Activated naive CD8-positive, alpha-beta T cell treated with anti-CD3 and anti-CD28 coated beads, Interleukin-2, amount 50 U/mL, for 16 hours (primary cell): ENCODE measurements around the gene SEMA4D.
"Not testable (repeated sequence)": the region's sequence is repeated elsewhere in the genome, so short reads cannot be mapped to it uniquely, and the experiment has no call there.

ENCODE experiments used
- DNase-seq: peaks from one replicate; pipeline ENCODE4 v3.0.0-alpha.2; 2020; ENCODE audit warnings: low read depth, low spot score

The SEMA4D gene

DNA sequence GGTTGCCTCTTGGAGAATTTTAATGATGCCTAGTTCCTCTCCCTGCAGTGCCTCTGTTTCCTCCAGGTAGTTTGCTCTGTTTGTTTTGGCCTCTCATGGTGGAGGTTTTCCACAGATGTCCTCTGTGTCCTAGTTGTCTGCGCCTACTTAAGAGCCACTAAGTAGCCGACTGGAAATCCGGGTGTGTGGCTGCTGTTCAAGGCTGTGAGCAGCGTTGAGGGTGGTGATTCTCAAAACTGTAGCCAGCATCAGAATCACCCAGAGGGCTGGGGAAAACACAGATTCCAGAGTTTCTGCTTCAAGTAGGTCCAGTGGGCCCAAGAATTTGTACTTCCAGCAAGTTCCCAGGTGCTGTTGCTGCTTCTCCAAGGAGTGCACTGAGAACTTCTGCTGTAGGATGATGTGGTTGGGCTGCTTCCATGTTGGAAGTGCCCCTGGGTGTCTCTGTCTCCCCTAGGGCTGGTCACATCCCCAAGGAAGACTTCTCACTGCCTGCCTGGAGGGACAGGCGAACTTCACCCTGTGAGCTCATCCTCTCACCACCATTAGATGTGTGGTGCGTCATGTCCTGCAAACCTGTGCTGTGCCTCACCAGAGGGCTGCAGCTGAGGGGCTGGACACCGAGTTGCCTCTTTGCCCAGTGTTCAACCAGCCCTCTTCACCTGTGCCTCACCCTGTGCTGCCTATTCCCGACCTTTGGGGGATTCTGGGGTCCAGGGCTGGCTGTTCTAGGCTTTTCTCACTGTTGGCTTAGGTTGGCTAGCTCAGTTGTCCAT, 144.9 kb downstream of the SEMA4D start:
- no peak for DNase-seq

DNA sequence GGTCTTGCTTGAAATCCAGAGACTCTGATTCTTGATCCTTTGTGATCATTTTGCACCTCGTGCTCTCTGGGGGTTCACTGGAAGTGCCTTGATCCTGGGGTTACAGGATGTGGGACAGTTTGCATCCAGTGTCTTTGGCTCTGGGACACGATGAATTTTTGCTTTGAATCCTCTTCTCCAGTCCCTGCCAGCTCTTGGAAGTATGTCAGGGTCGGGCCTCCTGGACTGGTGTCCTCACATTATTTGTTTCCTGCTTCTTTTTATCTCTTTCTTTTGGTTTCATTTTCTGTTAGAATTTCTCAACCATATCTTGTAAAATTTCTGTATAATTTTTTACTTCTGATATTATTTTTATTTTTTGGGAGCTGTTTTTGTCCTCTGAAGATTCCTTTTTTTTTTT, 145.5 kb downstream of the SEMA4D start:
- DNase-seq: no peak

DNA sequence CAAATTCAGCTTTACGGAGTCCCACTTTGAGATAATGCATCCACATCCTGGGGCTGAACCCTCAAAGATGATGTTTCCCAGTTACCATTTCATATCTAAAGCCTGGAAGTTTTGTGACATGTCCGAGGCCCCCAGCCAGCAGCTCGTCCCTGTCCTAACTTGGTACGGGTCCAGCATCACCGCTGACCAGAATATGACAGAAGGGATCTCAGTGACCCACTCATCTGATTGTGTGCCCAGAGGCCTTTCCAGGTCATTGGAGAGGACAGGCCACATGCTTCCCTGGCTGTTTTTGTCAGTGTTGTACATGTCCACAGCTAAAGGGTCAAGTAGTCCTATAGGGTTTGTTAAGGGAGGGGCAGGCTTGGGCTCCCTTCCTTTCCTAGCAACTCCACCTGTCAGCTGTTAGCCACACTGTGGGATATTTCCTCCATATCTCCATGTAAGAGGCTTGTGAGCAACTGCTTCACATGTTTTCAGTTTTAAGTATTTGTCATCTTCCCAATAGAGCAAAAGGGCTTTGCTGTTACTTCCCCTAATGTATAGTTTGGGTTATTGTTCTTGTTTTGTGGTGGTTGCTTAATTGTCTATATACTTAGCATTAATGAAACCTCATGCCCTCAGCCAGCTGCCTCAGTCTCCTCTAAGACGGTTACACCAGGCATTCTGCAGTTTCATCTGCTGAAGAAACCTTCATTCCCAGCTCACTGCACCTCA, 146.2 kb downstream of the SEMA4D start:
- no peak for DNase-seq

DNA sequence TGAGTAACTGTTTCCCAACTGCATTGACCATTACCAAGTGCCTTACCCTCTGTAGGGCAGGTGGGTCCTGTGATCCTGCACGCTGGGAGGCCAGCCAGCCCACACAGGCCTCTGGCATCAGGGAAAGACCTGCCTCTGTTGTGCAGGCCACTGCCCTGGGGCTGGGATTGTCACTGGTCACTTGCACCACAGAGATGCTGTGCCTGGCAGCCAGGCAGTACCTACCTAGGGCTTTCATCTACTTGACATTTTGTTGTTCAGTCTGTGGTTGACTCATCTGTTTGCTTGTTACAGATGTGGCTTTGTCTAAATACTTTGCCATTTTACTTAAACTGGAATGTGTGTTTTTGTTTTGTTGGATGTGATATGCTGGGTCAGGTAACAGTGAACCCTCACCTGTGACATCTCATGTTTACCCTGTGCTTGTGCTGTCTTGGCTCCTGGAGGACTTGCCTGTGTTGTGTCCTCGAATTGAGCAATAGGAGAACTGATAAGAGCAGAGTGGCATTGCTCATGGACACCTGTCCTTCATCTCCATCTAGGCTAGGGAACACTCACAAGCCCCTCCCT, 146.8 kb downstream of the SEMA4D start:
- no peak for DNase-seq

DNA sequence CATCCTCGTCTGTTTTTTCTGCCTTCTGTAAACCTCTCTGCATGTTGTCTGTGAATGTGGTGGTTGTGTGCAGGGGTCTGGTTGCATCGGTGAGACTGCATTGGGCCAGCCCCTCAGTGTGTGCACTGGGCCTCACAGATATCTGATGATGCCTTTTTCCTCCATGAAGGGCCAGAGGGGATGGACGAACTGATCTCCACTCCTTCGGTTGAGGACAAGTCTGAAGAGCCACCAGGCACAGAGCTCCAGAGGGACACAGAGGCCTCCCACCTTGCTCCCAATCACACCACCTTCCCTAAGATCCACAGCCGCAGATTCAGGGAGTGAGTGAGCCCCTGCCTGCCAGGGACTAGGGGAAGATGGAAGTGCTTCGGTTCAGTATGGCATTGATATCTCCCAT, 148.3 kb downstream of the SEMA4D start:
- DNase-seq: no peak

DNA sequence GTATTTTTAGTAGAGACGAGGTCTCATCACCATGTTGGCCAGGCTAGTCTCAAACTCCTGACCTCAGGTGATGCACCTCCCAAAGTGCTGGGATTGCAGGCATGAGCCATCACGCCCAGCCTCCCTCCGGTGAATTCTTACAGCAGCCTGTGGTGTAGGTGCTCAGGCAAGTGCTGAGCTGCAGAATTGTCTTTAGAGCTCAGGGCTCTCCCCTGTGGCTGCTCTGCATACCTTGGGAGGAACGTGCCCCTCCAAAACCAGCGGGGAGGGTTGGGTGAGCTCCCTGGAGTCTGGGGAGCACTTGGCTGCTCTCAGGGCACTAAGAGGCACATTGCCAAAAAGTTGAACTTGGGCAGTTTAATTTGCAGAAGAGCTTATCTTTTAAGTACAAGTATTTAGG, 150.3 kb downstream of the SEMA4D start:
- DNase-seq: no peak

DNA sequence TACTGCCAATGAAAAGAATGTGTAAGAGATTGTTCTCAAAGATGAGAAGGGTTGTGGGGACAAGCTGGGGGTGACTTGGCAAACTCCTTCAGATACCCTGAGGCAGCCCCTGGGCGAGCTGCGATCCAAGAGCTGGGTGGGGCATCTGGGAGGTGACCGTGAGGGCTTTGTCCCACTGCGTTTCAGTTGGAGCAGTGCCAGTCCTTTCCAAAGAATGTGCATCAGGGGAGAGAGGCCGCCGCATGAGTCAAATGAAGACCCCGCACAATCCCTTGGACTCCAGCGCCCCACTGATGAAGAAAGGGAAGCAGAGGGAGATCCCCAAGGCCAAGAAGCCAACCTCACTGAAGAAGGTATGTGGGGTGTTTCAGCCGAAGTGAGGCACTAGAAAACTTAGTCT, 151.2 kb downstream of the SEMA4D start:
- no peak for DNase-seq

DNA sequence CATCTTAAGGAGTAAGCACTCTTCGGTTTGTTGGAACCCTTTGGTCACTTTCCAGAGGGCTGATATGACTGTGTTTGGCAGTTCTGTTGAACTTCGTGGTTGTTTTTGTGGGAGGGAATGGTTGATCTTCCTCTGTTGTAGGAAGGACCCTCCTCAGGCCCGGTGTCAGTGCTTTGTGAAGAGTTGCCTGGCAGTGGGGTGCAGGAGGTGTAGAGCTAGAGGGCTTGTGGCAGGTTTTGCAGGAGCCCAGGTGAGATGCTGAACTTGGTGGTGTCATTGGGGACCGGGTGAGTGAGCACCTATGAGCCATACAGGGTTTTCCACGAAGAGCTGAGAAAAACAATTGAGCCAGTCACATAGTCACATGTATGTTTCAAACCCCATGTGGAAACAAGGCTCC, 152.4 kb downstream of the SEMA4D start:
- no peak for DNase-seq

DNA sequence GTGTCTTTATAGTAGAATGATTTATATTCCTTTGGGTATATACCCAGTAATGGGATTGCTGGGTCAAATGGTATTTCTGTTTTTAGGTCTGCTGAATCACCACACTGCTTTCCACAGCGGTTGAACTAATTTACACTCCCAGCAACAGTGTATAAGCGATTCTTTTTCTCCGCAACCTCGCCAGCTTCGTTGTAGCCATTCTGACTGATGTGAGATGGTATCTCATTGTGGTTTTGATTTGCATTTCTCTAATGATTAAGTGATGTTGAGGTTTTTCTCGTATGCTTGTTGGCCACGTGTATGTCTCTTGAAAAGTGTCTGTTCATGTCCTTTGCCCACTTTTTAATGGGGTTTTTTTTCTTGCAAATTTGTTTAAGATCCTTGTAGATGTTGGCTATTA, 154.1 kb downstream of the SEMA4D start:
- not testable (repeated sequence) for DNase-seq

DNA sequence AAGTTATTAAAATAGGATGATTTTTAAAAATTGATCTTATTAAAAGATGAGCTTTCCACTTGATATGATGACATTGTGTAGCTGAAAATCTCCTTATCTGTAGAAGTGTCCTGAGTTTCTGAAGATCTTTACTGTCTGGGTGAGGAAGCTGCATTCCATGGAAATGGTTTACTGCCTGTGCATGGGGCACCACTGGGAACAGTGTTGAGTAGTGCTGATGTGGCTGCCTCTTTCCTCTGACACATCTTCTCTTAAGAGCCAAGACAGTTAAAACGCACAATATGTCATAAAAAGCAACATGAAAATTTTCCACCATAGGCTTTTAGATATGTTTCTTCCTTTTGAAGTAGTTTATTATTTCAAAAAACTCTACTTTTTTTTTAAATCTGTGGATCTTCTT, 155.0 kb downstream of the SEMA4D start:
- no peak for DNase-seq

DNA sequence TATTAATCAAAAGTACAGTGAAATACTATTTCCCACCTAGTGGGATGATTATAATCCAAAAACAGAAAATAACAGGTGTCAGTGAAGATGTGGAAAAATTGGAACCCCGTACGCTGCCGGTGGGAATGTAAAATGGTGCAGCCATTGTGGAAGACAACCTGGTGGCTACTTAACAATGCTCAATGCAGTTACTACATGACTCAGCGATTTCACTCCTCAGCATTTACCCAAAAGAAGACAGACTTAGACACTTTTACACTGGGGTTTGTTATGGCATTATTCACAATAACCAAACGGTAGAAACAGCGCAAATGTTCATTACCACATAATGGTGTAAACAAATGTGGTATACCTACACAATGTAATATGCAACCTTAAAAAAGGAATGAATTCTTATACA, 155.7 kb downstream of the SEMA4D start:
- DNase-seq: no peak

DNA sequence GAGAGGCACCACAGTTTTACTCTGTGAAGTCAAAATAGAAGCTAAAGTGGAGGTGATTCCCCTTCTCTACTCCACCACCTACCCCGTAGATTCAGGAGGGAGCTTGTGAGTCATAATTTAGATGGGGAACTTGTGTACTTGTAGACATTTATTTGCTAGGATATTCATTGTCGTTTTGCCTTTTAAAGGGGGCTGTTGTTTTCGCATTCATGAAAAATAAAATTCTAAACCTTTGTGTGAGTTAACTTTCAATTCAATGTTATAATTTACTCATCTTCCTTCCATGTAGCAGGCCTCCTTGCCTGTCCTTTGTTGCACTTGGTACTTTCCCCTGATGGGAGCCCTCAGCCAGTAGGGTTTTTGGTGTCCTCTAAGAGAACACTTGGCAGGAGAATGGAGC, 157.6 kb downstream of the SEMA4D start:
- DNase-seq: no peak

DNA sequence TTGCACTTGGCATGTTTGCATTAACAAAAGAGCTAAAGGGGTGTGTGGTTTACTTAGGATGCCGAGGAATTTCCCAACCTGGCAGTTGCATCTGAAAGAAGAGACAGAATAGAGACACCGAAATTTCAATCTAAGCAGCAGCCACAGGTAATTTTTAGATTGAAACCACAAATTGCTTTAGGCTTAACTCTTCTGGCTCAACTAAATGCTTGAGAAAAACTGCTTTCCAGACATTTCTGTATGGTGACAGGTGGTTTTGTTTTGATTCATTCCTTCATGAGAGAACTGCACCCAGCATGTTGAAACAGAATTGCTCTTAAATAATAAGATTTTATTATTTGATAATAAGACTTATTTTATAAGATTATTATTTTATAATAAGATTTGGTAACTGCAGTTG, 158.1 kb downstream of the SEMA4D start:
- no peak for DNase-seq

DNA sequence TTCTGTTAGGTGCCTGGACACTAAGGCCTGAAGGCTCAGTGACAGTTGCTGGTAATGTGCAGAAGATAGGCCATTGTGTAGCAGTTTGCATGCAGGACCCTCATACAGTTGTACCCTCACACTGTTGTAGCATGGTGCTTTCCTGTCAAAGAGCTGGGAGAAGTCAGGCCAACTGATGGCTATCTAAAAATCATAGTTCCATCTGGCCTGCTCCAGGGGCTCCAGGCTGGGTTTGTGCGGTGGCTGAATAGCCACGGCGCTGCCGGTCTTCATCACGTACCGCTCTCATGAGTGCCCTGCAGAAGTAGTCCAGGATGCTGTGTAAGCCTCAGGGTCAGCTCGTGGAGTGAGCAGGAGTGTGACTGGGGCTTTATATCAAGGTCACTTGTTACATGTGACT, 167.4 kb downstream of the SEMA4D start:
- no peak for DNase-seq

DNA sequence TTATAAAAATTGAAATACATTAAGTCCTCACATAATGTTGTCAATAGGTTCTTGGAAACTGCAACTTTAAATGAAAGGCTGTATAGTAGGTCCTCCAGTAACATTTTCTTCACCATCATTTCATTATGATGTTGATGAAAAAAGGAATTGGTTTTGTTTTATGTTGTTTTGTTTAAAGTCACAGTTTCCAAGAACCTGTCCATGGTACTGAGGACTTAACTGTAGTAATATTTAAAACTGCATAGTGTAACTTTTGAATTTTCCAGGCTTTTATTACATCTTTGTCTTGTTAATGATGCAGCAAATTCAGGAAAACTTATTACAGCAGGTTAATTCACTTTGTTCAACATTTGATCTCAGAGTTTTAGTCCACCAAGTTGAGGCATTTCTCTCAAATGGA, 168.0 kb downstream of the SEMA4D start:
- DNase-seq: no peak

DNA sequence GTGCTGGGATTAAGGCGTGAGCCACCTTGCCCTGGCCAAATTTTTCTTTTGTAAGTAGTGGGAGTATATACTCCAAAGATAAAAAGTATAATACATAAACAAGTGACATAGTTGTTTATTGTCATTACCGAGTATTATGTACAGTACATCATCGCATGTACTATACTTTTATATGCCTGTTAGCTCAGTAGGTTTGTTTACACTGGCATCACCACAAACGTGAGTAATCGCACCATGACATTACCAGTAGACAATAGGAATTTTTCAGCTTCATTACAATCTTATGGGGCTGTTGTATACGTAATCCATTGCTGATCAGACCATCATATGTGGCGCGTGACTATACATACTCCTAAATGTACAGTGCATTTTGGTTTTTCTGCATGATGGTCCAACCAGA, 169.8 kb downstream of the SEMA4D start:
- DNase-seq: no peak

DNA sequence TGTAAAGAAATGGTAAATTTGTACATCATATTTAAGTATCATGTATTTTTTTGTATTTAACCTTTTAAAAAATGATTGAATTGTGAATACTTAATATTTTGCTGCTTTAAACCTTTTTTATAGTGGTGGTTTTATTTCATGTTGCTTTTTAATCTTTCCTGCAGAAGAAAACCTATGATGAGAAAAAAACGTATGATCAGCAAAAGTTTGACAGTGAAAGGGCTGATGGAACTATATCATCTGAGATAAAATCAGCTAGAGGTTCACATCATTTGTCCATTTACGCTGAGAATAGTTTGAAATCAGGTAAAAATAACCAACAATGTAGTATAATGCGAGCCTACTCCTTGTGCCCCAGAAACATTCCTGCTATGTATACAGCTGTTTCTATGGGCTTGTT, 172.2 kb downstream of the SEMA4D start:
- DNase-seq: no peak

DNA sequence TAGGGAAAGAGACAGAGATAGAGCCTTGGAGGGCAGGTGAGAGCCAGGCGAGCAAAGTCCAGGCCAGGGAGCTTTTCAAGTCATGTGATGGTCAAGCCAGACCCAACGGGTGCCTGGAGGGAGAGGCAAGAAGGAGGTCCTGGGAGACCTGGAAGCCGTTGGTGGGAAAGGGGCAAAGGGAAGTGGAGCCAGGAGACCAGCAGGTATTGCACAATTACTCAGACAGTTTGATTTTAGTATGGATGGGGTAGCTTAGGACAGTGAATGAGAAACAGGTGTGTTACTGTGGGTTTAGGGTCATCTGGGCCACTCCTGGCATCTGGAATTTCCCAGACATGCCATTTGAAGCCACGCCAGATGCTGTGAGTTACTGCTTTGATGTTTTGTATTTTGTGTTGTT, 174.5 kb downstream of the SEMA4D start:
- DNase-seq: no peak

DNA sequence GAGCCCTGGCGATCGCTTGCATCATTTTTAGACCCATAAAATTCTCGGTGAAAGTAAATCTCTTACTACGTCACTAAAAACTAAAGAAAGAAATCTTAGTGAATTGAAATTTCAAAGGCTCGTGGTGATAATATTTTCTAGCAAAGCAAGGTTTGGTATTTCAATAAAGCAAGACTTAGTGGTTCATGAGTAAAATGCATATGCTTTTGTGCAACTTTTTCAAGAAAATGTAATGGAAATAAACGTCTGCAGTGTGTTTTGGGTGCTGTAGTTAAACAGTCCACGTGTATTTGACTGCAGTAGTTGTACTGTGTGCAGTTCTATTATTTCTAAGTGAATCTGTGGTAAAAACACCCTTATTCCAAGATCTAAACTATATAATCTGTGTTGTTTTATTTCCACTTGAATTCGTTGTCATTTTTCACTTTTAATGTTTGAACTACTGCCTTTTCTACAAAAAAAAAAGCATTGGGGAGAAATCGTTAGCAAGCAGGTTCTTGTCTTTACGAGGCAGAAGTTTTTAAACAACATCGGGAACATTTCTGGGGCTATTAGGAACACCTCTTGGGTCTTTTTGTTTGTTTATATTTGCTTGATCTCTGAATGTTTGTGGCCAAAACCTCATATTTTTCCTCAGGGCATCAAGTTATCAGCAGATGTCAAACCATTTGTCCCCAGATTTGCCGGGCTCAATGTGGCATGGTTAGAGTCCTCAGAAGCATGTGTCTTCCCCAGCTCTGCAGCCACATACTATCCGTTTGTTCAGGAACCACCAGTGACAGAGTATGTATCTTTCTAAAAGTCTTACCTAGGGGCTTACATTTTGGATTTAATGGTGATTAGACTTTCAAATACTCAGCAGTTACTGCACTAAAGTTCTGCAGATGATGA, 178.7 kb downstream of the SEMA4D start:
- DNase-seq: no peak

DNA sequence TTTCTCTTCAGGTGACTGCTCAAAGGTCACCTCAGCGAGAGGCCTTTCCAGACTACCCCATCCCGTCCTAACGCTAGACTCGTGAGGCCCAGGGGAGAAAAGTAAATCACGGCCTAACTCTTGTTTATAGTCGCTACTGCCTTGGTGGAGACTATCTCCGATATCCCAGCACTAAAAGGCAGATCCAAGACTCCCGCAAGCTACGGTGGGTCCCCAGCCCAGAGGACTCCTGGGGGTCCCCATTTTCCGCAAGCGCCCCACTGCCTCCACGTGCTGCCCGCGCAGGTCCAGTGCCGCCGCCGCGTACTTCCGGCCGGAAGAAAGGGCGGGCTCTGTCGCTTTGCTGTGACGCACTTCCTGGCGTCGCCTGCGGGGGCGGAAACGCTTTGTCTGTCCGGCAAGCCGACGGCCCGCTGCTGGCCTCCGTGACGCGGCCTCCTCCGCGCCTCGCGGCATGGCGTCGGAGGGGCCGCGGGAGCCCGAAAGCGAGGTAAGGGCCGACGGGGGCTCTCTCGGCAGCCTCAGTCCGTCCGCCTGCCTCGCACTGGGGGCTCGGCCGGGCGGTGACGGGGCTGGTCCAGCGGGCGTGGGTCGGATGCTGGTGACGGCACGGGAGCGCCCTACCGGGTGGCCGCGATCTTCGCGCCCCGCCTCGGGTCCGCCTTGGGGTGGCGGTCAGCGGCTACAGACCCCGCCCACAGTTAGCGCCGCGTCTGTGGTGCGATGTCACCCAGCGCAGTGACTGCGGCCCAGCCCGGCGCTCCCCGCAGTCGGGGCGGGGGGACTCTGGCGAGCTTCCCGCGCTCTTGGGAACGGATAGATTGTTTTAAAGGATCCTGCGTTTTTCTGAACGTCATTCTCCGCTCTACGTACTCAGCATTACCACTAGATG, 179.5 kb downstream of the SEMA4D start, which contains the start of gene SECISBP2:
TSS of gene SECISBP2 (plus strand) at position 378 of the 892 bp plus-strand sequence. CDS start at position 455, 77 bp downstream.
- DNase-seq: peak; percentile 83

DNA sequence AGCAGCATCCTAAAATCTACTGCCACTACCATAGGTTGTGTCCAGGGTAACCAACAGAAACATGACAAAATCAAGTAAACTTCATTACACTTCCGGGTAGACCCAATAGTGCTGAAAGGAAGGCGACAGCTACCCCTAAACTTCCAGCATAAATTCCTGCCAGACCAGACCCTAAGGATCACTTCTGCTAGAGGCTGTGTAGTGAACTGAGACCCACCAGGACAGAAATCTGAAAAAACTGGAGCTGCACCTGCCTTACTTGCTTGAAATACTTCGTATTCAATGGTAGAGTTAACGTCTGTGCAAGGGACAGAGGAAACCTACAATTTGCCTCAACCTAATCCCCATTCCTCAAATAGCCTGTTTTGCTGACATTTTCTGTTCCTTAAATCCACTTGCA, 180.6 kb downstream of the SEMA4D start:
- no peak for DNase-seq
